OCI-LY7 (cell line): Measurements from ENCODE around the gene SHROOM3. TPM values are rescaled to one million over a fixed set of nuclear protein-coding genes. Genes with fewer than 3 reads are reported as not detected.

ENCODE experiments used
- BruUV-seq: library from RNA; stranded (reverse); fragments of 400-500 nt; replicated peaks from 2 replicates; lab custom pipeline; 2021; lab: Mats Ljungman, UMichigan
- CTCF ChIA-PET: fragments of 300-600 bp; sonication (Branson Sonifier 250); formaldehyde crosslinking; loops from one replicate; lab custom pipeline; 2022; ENCODE audit warnings: antibody characterized with exemption; ENCODE audit not compliant: unreplicated experiment; lab: Charles Lee
- POLR2A ChIA-PET: fragments of 300-600 bp; sonication (Branson Sonifier 250); formaldehyde crosslinking; loops from one replicate; lab custom pipeline; 2022; ENCODE audit warnings: antibody characterized with exemption; lab: Charles Lee
- DNase-seq: peaks from one replicate; pipeline ENCODE4 v3.0.0-alpha.2; 2015; ENCODE audit warnings: low spot score
- H2AFZ ChIP-seq: fragments of 200-600 bp; sonication (generic), shearing (Covaris generic); 2 replicates; pipeline ENCODE4 v1.6.1; 2014; ENCODE audit warnings: mild to moderate bottlenecking, antibody characterized with exemption, low read length, moderate library complexity
- H3K27ac ChIP-seq: fragments of 200-600 bp; sonication (generic); 2 replicates; pipeline ENCODE4 v1.5.1; 2014; ENCODE audit warnings: mixed run types, low read depth, mild to moderate bottlenecking, moderate library complexity, low read length, inconsistent platforms; ENCODE audit not compliant: poor library complexity, severe bottlenecking
- H3K36me3 ChIP-seq: fragments of 200-600 bp; sonication (generic); 2 replicates; pipeline ENCODE4 v1.6.1; 2014; ENCODE audit warnings: mild to moderate bottlenecking, antibody characterized with exemption, low read length, moderate library complexity, mixed read lengths; ENCODE audit not compliant: insufficient read depth
- H3K4me1 ChIP-seq: fragments of 200-600 bp; sonication (generic); 2 replicates; pipeline ENCODE4 v1.5.1; 2014; ENCODE audit warnings: mild to moderate bottlenecking, low read length; ENCODE audit not compliant: insufficient read depth, poor library complexity, severe bottlenecking
- H3K4me2 ChIP-seq: fragments of 200-600 bp; sonication (generic); 2 replicates; pipeline ENCODE4 v1.6.1; 2014; ENCODE audit warnings: mild to moderate bottlenecking, low read length
- H3K4me3 ChIP-seq: fragments of 200-600 bp; sonication (generic); 2 replicates; pipeline ENCODE4 v1.5.1; 2014; ENCODE audit warnings: mild to moderate bottlenecking, low read depth, low read length; ENCODE audit not compliant: poor library complexity, severe bottlenecking
- H3K79me2 ChIP-seq: fragments of 200-600 bp; sonication (generic); 2 replicates; pipeline ENCODE4 v1.6.1; 2016; ENCODE audit warnings: low read depth, mild to moderate bottlenecking, low read length, moderate library complexity, mixed read lengths; ENCODE audit not compliant: insufficient read depth
- H3K9me2 ChIP-seq: fragments of 200-600 bp; sonication (generic); 2 replicates; pipeline ENCODE4 v1.6.1; 2016; ENCODE audit warnings: mild to moderate bottlenecking, low read length, mixed read lengths; ENCODE audit not compliant: insufficient read depth
- H3K9me3 ChIP-seq: fragments of 200-600 bp; sonication (generic); 2 replicates; pipeline ENCODE4 v1.6.1; 2014; ENCODE audit warnings: mild to moderate bottlenecking, mixed run types, low read length, mixed read lengths
- H4K20me1 ChIP-seq: fragments of 200-600 bp; sonication (generic); 2 replicates; pipeline ENCODE4 v1.6.1; 2014; ENCODE audit warnings: mild to moderate bottlenecking, antibody characterized with exemption, low read length, moderate library complexity, mixed read lengths; ENCODE audit not compliant: insufficient read depth
- EZH2phosphoT487 ChIP-seq: fragments of 200-600 bp; sonication (generic); IDR thresholded peaks from 2 replicates; pipeline ENCODE4 v1.6.1; 2018; ENCODE audit warnings: low read depth, borderline replicate concordance, mild to moderate bottlenecking, mixed run types, antibody characterized with exemption, low read length, moderate library complexity, mixed read lengths
- intact Hi-C: fragments of 100-400 bp; cut with micrococcal nuclease; formaldehyde crosslinking; loops from one replicate; pipeline ENCODE4 v1.10.0; 2022; ENCODE audit not compliant: unreplicated experiment
- total RNA-seq, 2 experiments: library from RNA; depleted of rRNA in 1 of 2; stranded (reverse); fragments of >200 nt in 1 of 2; shearing (Covaris generic) in 1 of 2; gene quantifications; 2 replicates each; pipeline ENCODE4 v1.2.3, GENCODE V29; 2014 to 2022
- TF ChIP-seq, protein P1 (sequence below): fragments of 200-600 bp; sonication (generic); conservative IDR thresholded peaks from 2 replicates; pipeline ENCODE4 v1.5.1; 2014; ENCODE audit warnings: mild to moderate bottlenecking, antibody characterized with exemption, low read length, moderate library complexity, mixed read lengths

Gene SHROOM3
- total RNA-seq, 2 experiments from 2014 or later = not detected

DNA sequence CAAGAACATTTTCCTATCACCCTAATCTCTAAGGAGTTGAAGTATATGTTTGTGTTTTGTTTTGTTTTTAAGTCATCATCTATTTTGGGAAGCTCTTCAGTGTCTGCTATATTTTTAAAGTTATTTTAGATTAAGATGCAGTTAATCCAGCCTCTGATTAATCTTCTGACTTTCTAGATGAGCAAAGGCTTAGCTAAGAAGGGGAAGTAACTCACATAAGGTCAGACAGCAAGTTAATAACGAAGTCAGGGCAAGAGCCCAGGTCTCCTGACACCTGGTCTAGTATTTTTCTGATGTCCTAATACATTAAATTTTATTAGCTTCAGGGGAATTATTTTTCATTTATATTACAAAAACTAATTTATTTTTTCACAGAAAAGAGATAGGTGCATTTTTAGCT is 294.4 kb downstream of the SHROOM3 start:
- ChIA-PET POLR2A (interaction anchor here (0.6 to 1.7 kb wide), 2 partner anchors 16 to 169 kb away, joined by 3 to 4 read pairs; no protein-coding TSS in a partner anchor), CTCF (no interaction called here)
- DNase-seq = no peak
- TF ChIP-seq, protein P1, sequence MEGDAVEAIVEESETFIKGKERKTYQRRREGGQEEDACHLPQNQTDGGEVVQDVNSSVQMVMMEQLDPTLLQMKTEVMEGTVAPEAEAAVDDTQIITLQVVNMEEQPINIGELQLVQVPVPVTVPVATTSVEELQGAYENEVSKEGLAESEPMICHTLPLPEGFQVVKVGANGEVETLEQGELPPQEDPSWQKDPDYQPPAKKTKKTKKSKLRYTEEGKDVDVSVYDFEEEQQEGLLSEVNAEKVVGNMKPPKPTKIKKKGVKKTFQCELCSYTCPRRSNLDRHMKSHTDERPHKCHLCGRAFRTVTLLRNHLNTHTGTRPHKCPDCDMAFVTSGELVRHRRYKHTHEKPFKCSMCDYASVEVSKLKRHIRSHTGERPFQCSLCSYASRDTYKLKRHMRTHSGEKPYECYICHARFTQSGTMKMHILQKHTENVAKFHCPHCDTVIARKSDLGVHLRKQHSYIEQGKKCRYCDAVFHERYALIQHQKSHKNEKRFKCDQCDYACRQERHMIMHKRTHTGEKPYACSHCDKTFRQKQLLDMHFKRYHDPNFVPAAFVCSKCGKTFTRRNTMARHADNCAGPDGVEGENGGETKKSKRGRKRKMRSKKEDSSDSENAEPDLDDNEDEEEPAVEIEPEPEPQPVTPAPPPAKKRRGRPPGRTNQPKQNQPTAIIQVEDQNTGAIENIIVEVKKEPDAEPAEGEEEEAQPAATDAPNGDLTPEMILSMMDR = no peak
- no peak for TF ChIP-seq EZH2phosphoT487
- no peaks in the 10 kb centered on the region for H3K36me3 ChIP-seq
- intact Hi-C loops = no loop called here
- no TSS peak for BruUV-seq
- H3K4me1 ChIP-seq = no peaks in the 10 kb centered on the region
- no peak overlapping the region for H3K4me3 ChIP-seq
- H3K27ac ChIP-seq = no peak overlapping the region
- H3K9me2 ChIP-seq = no peaks in the 10 kb centered on the region
- H3K9me3 ChIP-seq = no peaks in the 10 kb centered on the region
- H3K79me2 ChIP-seq = no peaks in the 10 kb centered on the region
- no peak overlapping the region for H3K4me2 ChIP-seq
- no peaks in the 10 kb centered on the region for H4K20me1 ChIP-seq
- no peak overlapping the region for H2AFZ ChIP-seq

DNA sequence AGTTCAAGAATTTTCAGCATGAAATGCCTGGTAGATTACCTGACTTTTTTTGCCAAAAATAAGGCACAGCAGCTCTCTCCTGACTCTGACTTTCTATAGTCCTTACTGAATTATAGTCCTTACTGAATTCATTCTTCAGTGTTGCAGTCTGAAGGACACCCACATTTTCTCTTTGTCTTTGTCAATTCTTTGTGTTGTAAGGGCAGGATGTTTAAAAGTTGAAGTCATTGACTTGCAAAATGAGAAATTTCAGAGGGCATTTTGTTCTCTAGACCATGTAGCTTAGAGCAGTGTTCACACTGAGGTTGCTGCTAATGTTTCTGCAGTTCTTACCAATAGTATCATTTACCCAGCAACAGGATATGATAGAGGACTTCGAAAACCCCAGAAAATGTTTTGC is 295.0 kb downstream of the SHROOM3 start:
- no peaks in the 10 kb centered on the region for H3K4me1 ChIP-seq
- no peaks in the 10 kb centered on the region for H4K20me1 ChIP-seq
- no peaks in the 10 kb centered on the region for H3K79me2 ChIP-seq
- POLR2A ChIA-PET = interaction anchor here (0.6 to 1.7 kb wide), 2 partner anchors 16 to 168 kb away, joined by 3 to 4 read pairs; no protein-coding TSS in a partner anchor
- H3K9me2 ChIP-seq = no peaks in the 10 kb centered on the region
- no peak overlapping the region for H3K27ac ChIP-seq
- CTCF ChIA-PET = no interaction called here
- no peak overlapping the region for H2AFZ ChIP-seq
- no peak overlapping the region for H3K4me2 ChIP-seq
- DNase-seq = no peak
- TF ChIP-seq EZH2phosphoT487 = no peak
- TF ChIP-seq, protein P1 = no peak
- no peaks in the 10 kb centered on the region for H3K9me3 ChIP-seq
- intact Hi-C loops = no loop called here
- BruUV-seq = no TSS peak
- no peaks in the 10 kb centered on the region for H3K36me3 ChIP-seq
- H3K4me3 ChIP-seq = no peak overlapping the region

DNA sequence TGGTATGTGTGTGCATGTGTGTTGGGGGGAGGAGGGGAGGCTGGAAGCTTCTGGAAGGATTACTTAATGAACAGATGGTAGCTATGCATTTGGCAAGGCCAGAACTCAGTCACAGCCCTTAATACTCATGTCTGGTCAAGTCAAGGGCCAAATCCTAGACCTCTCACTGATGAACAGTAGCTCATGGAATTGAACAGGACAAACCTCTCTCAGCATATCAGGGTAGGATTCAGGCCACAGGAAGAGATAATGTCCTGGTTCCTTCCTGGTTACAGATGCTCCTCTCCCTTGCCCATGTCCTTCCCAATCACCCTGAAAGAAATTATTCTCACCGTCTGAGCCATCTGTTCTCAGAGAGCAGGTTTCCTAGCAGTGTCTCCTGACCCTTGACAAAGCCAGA is 297.2 kb downstream of the SHROOM3 start:
- intact Hi-C loops = no loop called here
- H4K20me1 ChIP-seq = no peaks in the 10 kb centered on the region

More for the DNA sequence above, 297.2 kb downstream of the SHROOM3 start:
- Histone ChIP-seq H3K4me1 (no peaks in the 10 kb centered on the region), H3K4me2 (no peak overlapping the region), H3K9me2 (no peaks in the 10 kb centered on the region), H3K36me3 (no peaks in the 10 kb centered on the region), H3K27ac (no peak overlapping the region), H3K9me3 (no peaks in the 10 kb centered on the region), H3K79me2 (no peaks in the 10 kb centered on the region), H3K4me3 (no peak overlapping the region), H2AFZ (no peak overlapping the region)
- ChIA-PET CTCF (no interaction called here), POLR2A (interaction anchor here (1.1 kb wide), 1 partner anchor 19 kb away, joined by 3 read pairs; no protein-coding TSS in a partner anchor)
- BruUV-seq = no TSS peak
- TF ChIP-seq, protein P1 = no peak
- no peak for TF ChIP-seq EZH2phosphoT487
- no peak for DNase-seq
